GM21717 (cell line): ENCODE data around the gene ECHDC3.
A peak's percentile ranks its signal among the peaks of the same experiment; 100 is the strongest.
"Not testable (repeated sequence)": the region's sequence is repeated elsewhere in the genome, so short reads cannot be mapped to it uniquely, and the experiment has no call there.

ENCODE experiments used
- ATAC-seq: cut with Tn5 transposase; IDR thresholded peaks from one replicate; pipeline ENCODE4 v1.9.1; 2021; ENCODE audit warnings: mild to moderate bottlenecking, moderate library complexity; ENCODE audit not compliant: unreplicated experiment

ECHDC3 gene, protein sequence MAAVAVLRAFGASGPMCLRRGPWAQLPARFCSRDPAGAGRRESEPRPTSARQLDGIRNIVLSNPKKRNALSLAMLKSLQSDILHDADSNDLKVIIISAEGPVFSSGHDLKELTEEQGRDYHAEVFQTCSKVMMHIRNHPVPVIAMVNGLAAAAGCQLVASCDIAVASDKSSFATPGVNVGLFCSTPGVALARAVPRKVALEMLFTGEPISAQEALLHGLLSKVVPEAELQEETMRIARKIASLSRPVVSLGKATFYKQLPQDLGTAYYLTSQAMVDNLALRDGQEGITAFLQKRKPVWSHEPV

DNA sequence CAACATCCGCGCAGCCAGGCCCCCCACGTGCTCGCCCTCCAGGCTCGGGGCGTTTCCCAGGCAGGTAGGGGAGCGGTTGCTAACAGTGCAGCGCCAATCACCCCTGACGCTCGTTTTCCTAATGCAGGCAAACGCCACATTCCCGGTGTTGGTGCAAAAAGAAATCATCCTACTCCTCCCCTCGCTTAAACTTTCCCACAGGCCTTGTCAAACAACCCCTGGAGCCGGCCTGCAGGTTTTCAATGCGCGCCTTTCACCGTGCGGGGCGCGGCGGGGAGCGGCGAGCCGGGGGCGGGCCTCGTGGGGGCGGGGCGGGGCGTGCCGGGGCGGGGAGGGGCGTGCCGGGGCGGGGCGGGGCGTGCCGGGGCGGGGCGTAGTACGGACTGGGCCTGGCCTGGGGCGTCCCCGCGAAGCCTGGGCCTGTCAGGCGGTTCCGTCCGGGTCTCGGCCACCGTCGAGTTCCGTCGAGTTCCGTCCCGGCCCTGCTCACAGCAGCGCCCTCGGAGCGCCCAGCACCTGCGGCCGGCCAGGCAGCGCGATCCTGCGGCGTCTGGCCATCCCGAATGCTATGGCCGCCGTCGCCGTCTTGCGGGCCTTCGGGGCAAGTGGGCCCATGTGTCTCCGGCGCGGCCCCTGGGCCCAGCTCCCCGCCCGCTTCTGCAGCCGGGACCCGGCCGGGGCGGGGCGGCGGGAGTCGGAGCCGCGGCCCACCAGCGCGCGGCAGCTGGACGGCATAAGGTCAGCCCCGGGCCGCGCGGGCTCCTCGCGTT lies at the start of gene ECHDC3:
TSS of gene ECHDC3 (plus strand) at position 374 of the 770 bp plus-strand sequence. CDS start at position 569, 195 bp downstream.
- peak; percentile 59 for ATAC-seq

DNA sequence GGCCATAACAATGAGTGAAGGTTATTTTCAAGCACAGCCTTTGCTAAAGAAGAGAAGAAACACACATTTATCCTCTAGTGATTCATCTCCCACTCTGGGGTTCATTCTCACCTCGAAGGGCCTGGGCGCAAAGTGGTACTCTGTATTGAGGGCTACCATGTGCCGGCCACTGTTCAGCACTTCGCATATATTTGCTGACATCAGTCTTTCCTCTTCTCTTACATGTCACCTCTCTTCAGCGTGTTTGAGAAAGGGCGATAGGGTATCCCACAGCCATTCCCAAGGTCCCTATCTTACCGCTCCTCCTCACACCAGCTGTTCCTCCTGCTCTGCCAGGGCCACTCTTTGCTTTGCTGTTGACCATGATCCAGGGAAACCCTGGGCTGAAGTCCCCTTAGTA lies 48.8 kb upstream of the ECHDC3 start:
- no peak for ATAC-seq

DNA sequence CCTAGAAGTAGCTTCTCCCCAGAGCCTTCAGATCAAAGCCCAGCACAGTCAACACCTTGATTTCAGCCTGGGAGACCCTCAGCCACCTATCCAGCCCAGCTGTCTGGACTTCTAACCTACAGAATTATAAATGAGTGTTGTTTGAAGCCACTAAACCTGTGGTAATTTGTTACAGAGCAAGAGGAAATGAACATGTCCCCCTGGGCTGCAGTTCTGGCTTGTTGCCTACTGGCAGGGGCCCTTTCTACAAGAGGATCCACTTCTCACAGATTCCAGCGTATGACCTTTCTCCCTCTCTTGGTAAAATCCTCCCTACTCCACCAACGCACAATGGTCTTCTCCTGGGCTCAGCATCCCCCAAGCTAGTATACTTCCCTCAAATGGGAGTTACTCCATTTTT lies 46.4 kb upstream of the ECHDC3 start:
- ATAC-seq = no peak

DNA sequence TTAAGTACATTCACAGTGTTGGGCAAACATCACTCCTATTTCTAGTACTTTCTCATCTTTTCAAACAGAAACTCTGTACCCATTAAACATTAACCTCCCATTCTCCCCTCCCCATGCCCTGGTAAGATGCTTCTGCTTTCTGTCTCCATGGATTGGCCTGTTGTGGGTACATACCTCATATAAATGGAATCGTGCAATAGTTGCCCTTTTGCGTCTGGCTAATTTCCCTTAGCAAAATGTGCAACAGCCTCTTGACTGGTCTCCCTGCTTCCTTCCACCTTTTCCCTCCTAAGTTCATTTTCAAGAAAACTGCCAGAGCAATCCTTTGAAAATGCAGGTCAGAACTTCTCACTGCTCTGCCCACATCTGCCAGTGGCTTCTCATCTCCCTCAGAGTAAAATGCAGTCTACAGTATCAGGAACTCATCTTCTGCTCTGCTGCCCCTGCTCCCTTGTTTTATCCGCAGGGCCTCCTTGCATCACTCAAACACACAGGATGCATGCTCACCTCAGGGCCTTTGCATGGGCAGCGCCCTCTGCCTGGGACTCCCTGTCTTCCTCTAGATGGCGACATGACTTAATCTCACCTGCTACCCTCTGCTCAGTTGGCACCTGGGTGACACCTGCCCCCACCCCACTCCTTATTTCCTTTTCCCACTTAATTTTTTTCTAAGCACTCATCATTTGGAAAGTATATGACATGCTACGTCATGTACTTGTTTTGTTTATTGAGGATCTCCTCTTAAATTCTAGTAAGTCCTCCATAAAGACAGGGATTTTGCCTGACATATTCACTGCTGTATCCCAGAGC lies 44.3 kb upstream of the ECHDC3 start:
- ATAC-seq = peak; percentile 49

DNA sequence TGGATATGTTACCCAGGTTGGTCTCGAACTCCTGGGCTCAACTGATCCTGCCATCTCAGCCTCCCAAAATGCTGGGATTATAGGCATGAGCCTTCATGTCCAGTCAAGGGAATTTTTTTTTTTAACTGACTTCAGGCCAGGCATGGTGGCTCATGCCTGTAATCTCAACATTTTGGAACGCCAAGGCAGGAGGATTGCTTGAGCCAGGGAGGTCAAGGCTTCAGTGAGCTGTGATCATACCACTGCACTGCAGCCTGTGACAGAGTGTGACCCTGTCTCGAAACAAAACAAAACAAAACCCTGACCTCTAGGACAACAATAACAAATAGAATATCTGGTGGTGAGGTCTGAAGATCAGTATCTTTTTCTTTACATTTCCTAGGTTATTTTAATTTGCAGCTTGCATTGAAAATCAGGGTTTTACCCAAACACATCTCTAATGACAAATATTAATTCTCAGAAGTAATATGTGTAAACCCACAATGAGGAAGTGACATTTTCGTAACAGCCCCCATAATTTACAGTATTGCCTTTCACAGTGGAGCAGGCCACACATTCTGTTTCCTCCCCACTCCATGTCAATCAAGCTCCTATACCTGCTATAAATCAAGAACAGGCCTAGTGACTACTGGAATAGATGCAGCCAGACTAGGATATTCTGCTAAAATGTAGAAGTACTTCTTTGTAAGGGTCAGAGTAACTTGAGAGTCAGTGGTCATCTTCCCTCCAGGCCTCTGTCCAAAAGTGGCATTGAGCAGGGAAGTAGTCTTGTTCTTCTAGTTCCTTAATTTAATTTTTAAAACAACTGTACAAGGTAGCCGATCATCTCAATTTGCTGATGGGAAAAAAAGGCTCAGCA lies 43.3 kb upstream of the ECHDC3 start:
- peak; percentile 76 for ATAC-seq

DNA sequence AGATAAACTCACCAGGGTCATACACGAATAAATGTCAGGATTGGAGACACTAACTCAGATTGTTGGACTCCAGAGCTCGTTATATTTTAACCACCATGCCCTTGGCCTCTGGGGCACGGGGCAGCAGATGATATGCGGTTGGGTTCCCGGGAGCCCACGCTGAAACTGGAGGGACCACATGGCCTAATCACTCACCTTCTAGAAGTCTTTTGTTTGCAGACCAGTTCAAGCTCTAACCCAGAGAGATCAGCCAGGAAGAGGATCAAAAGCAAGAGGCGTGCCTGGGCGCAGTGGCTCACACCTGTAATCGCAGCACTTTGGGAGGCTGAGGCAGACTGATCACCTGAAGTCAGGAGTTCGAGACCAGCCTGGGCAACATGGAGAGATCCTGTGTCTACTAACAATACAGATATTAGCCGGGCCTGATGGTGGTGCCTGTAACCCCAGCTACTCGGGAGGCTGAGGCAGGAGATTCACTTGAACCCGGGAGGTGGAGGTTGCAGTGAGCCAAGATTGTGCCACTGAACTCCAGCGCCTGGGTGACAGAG lies 42.6 kb upstream of the ECHDC3 start:
- ATAC-seq = no peak

DNA sequence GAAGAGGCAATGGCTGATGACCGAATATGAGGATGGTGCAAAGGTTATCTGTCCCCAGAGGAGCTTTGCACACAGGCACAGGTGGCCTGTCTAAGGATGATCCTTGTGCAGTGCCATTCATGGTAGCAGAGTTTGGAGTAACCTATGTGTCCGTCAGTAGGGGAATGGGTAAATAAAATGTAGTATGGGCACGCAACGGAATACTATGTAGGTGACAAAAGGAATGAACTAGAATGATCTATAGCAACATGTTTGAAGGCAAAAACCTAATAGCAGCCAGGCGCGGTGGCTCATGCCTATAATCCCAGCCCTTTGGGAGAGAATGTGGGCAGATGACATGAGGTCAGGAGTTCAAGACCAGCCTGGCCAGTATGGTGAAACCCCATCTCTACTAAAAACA lies 41.6 kb upstream of the ECHDC3 start:
- ATAC-seq = no peak

DNA sequence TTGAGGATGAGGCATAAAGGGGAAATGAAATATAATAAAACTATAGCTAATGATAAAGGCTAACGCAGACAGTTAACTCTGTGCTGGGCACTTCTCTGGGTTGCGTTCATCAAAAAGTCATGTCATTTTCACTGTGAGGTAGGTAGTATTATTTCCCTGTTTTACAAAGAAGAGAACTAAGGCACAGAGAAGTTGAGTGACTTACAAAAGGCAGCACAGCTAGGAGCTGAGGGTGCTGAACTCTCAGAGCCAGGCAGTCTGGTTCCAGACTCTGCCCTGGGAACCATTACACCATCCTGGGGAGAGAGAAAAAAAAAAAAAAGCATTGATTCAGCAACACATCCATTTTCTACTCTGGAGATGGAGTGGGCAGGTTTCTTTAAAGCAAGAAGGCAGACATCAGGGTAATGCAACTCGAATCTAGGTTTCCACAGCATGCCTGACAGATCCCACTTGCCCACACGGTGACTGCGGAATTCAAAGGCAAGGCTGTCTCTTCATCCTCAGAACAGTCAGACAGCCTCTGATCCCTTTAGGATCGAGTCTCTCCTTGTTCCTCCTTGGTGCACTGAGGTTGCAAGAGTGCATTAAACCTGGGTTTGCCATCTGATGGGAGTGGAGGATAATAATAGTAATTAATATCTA lies 40.6 kb upstream of the ECHDC3 start:
- no peak for ATAC-seq

DNA sequence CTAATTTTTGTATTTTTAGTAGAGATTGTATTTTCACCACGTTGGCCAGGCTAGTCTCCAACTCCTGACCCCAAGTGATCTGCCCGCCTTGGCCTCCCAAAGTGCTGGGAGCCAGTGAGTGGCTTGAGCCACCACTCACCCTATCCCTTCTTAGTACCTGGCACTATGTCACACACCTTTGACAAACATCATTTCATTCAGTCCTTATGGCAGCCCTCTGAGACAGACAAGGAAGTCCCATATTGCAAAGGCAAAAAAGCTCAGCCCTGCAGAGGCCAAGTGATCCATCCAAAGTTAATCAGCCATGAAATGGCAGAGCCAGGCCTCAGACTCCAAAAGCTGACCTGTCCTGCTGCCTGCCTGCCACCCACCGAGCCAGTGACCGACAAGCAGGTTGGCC lies 39.9 kb upstream of the ECHDC3 start:
- no peak for ATAC-seq

DNA sequence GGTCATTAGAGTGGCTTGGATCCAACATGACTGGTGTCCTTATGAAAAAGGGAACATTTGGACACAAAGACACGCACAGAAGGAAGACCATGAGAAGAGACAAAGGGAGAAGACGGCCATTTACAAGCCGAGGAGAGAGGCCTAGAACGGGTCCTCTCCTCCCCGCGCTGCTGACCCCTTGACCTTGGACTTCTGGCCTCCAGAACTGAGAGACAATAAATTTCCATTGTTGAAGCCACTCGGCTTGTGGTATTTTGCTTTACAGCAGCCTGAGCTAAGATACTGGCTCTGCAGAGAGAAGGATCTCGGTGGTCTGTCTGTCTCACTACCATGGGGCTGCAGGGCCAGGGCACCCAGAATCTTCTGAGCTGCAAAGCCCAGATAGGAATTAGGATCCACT lies 38.1 kb upstream of the ECHDC3 start:
- no peak for ATAC-seq

DNA sequence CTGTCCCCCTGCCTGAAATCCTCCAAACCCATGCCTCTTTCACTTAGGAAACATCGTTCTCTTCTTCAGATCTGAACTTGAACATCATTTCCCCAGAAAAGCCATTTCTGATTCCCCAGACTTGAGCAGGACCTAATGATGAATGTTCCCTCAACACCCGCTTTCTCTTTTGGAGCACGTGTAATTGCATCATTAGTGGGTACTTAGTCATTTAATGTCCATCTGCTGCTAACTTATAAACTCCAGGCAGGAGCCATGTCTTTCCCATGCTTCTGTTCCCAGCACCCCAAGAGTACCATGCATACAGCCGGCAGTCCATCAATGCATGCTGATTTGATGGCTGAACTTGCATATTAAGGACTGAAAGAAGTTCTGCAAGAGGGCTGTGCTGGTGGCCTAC lies 36.5 kb upstream of the ECHDC3 start:
- ATAC-seq = no peak

DNA sequence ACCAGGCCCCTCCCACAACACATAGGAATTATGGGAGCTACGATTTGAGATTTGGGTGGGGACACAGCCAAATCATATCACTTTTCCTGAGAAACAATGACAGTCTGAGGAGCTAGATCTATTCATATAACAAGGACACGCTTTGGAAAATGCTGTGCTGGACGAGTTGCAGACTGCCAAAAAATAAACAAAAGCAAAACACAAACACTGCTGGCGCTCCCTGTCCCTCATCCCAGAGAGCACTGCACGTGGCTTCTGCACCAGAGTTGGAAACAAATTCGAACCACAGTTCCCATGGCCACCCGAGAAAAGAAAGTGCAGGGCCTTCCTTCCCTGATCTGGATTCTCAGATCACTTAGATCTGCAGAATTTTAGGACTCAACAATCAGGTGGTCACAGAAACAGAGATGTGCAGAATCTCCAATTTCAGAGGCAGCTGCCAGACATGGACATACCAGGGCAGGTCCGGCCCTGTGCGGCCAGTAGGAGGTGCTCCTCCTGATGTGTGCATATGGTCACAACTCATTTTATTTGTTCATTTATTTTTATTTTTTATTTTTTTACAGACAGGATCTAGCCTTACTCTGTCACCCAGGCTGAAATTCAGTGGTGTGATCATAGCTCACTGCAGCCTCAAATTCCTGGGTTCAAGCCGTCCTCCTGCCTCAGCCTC lies 35.2 kb upstream of the ECHDC3 start:
- no peak for ATAC-seq

DNA sequence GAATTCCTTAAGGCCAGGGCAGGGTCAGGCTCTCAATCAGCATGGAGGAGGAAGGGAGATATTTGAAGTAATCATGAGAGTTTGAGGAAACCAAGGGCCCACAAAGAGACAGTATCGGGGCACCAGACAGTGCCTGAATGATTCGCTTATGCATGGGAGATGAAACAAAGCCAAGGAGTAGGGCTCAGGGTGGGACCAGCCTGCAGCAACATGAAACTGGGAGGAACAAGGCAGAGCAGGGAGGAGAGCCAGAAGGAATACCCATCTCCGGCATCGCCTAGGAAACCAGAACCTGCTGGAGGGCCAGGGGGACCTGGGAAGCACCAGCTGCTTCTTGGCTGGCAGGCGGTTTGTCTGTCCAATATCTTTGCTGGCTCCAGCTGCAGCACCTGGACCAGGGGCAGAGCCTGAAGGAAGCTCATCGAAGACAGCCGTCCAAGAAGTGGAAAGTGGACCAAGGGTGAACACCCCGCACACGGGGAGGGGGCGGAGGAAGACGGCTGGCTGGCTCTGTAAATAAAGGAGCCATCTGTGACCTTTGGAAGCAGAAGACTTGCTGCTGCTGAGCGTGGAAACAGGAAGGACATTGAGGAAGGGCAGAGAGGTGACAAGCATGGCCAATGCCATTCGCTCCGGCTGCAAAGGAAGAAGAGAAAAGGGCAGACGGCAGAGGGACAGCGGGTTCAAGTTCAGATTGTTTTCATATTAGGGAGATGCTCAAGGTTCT lies 34.4 kb upstream of the ECHDC3 start:
- ATAC-seq = no peak

DNA sequence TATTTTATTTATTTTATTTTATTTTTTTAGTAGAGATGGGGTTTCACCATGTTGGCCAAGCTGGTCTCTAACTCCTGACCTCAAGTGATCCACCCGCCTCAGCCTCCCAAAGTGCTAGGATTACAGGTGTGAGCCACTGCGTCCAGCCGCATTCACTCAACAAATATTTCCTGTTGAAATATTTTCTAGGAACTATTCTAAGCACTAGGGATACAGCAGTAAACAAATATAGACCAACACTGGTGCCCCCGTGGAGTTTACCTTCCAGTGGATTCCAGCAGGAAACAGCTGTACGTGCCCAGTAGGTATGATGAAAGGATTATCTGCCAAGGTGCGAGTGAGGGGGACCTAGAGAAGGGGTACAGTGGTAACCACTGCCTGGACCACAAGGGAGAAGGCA lies 33.4 kb upstream of the ECHDC3 start:
- ATAC-seq = not testable (repeated sequence)

DNA sequence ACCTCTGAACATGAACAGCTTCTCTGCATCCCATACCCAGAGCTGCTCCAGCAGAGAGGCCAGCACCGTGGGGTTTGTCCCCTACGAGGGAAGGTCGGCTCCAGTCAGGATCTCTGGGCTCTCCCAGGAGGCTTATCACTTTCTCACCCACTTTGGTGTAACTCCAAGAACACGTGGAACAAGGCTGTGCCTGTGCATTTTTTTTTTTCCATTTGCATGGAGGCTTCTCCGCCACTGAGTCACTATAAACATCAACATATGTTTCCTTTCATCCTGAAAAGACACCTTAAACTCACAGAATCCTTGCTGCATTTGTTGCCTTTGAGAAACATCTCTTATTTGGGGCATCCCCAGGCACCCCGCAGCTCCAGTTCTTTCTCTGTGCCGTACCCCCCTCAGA lies 29.4 kb upstream of the ECHDC3 start:
- ATAC-seq = no peak

DNA sequence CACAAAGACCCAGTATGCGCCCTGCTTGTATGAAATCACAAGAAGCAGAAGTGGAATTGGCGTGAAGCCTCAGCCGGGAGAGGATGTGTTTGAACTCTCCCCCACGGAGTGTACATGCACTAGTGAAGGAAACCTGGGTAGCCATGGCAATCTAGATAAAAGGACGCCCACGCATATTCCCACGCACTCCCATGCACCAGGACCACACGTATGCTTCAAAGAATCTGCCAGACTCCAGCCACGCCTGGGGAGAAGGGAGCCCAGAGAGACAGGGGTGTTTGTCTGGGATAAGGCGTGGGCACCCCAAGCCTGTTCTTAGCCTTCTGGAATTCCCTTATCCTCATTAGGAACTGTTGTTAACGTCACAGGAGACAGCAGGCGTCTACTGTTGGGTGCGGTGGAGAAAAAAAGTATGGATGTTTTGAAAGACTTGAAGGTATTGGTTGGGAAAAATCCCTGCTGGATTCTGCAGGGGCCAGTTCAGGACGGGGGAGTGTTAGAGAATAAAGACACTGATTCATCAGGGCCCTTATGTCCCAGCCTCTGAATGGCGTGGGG lies 28.9 kb upstream of the ECHDC3 start:
- ATAC-seq = no peak

DNA sequence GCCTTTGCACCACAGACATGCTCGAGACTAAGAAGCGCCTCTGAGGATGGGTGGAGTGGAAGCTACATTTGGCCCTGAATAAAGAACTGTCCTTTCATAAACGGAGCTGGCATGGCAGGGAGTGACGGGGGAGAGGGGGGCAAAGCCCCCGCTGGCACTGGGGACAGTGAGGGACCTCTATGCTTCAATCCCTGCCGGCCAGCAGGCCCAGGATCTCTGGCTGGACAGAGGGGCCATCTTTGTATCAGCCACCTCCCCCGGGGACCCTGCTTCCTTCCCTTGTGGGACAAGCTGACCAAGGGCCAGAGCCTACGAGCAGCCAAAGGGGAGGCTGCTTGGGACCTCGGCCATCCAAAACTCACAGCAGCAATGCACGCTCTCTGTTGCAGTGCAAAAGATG lies 28.2 kb upstream of the ECHDC3 start:
- no peak for ATAC-seq

DNA sequence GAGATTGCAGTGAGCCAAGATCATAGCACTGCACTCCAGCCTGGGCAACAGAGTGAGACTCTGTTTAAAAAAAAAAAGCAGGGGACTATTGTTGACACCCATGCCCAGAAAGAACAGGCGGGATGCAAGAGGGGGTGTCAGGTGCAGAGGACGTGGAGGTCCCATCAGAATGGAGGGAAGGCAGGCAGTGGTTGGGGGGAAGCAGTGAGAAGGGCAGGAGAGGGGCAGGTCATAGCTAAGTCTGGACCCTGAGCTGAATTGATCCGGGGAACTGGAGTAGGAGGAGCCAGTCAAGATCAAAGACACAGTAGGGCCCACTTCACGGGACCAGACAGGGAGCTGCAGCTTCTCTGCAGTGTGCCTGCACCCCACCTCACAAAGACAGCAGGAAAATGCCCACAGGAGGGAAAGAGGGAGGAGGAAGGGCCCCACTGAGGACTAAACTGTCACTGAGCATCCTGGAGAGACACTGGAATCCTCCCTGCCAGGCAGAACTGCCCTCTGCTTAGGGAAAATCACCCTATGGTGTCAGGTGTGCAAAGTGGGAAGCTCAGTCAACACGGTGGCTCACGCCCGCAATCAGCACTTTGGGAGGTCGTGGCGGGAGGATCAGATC lies 27.3 kb upstream of the ECHDC3 start:
- no peak for ATAC-seq
